GM12801 (cell line): ENCODE data around the gene C2CD4B.

Source experiments
- CTCF ChIP-seq: IDR thresholded peaks from one replicate; pipeline ENCODE4 v1.5.1; 2011; ENCODE audit warnings: control low read depth; ENCODE audit not compliant: insufficient read length; ENCODE audit errors: extremely low read depth

The C2CD4B gene

GRCh38 chr15:62149729-62150128, 15.4 kb downstream of the C2CD4B start:
- TF ChIP-seq CTCF = no peak

GRCh38 chr15:62147551-62147950, 17.5 kb downstream of the C2CD4B start:
- no peak for TF ChIP-seq CTCF

GRCh38 chr15:62147149-62147548, 17.9 kb downstream of the C2CD4B start:
- no peak for TF ChIP-seq CTCF

- no peak for TF ChIP-seq CTCF
Observed at GRCh38 chr15:62145015-62145735, 19.9 kb downstream of the C2CD4B start.

- TF ChIP-seq CTCF = no peak
Observed at GRCh38 chr15:62142736-62143135, 22.3 kb downstream of the C2CD4B start.

GRCh38 chr15:62141643-62142588, 23.2 kb downstream of the C2CD4B start:
- TF ChIP-seq CTCF = no peak

GRCh38 chr15:62141200-62141599, 23.9 kb downstream of the C2CD4B start:
- no peak for TF ChIP-seq CTCF
